PC-9 (cell line): ENCODE measurements around the gene ATXN1. TPM values are rescaled to one million over a fixed set of nuclear protein-coding genes. Genes with fewer than 3 reads are reported as not detected.
"Not testable (repeated sequence)": the region's sequence is repeated elsewhere in the genome, so short reads cannot be mapped to it uniquely, and the experiment has no call there.

ENCODE experiments used
- BruUV-seq: library from RNA; stranded (reverse); fragments of 400-500 nt; replicated peaks from 2 replicates; lab custom pipeline; 2021; lab: Mats Ljungman, UMichigan
- CTCF ChIA-PET: fragments of 300-600 bp; sonication (Branson Sonifier 250); formaldehyde crosslinking; loops from one replicate; lab custom pipeline; 2022; ENCODE audit warnings: antibody characterized with exemption; lab: Charles Lee
- POLR2A ChIA-PET: fragments of 300-600 bp; sonication (Branson Sonifier 250); formaldehyde crosslinking; loops from one replicate; lab custom pipeline; 2022; ENCODE audit warnings: antibody characterized with exemption; ENCODE audit not compliant: unreplicated experiment; lab: Charles Lee
- DNase-seq, 2 experiments: peaks; one replicate each; pipeline versions ENCODE4 v3.0.0 to v3.0.0-alpha.2; 2015 to 2022; ENCODE audit warnings: mixed read lengths in 1 of 2
- H2AFZ ChIP-seq: fragments of 200-600 bp; sonication (generic); 2 replicates; pipeline ENCODE4 v1.8.1; 2017; ENCODE audit warnings: antibody characterized with exemption
- H3F3A ChIP-seq: fragments of 200-600 bp; sonication (generic); 2 replicates; pipeline ENCODE4 v1.8.1; 2017; ENCODE audit warnings: antibody characterized with exemption, mild to moderate bottlenecking, low read depth; ENCODE audit not compliant: insufficient read depth
- H3K27ac ChIP-seq: fragments of 200-600 bp; sonication (generic); 2 replicates; pipeline ENCODE4 v1.6.1; 2016; ENCODE audit warnings: mixed run types
- H3K27me3 ChIP-seq: fragments of 200-600 bp; sonication (generic); 2 replicates; pipeline ENCODE4 v1.6.1; 2016; ENCODE audit warnings: low read depth, mixed run types; ENCODE audit not compliant: insufficient read depth
- H3K36me3 ChIP-seq: fragments of 200-600 bp; sonication (generic); 2 replicates; pipeline ENCODE4 v1.6.1; 2016; ENCODE audit warnings: low read depth, mixed run types
- H3K4me1 ChIP-seq: fragments of 200-600 bp; sonication (generic); replicated peaks from 2 replicates; pipeline ENCODE4 v1.6.1; 2016; ENCODE audit warnings: mixed run types; ENCODE audit not compliant: insufficient read depth
- H3K4me2 ChIP-seq: fragments of 200-600 bp; sonication (generic); 2 replicates; pipeline ENCODE4 v1.6.1; 2017; ENCODE audit warnings: mixed run types
- H3K4me3 ChIP-seq: fragments of 200-600 bp; sonication (generic); 2 replicates; pipeline ENCODE4 v1.6.1; 2016; ENCODE audit warnings: mixed run types
- H3K79me2 ChIP-seq: fragments of 200-600 bp; sonication (generic); 2 replicates; pipeline ENCODE4 v1.6.1; 2017; ENCODE audit warnings: low read depth, mixed run types
- H3K9me2 ChIP-seq: fragments of 200-600 bp; sonication (generic); 2 replicates; pipeline ENCODE4 v1.8.1; 2017; ENCODE audit warnings: mild to moderate bottlenecking; ENCODE audit not compliant: insufficient read depth
- H3K9me3 ChIP-seq: fragments of 200-600 bp; sonication (generic); 2 replicates; pipeline ENCODE4 v1.8.1; 2016; ENCODE audit warnings: low read depth; ENCODE audit not compliant: insufficient read depth
- H4K20me1 ChIP-seq: fragments of 200-600 bp; sonication (generic); 2 replicates; pipeline ENCODE4 v1.8.1; 2017; ENCODE audit not compliant: insufficient read depth
- EZH2 ChIP-seq: fragments of 200-600 bp; sonication (generic); IDR thresholded peaks from 2 replicates; pipeline ENCODE4 v1.8.0; 2017; ENCODE audit warnings: antibody characterized with exemption, low read depth
- intact Hi-C: fragments of 100-400 bp; cut with micrococcal nuclease; formaldehyde crosslinking; loops from one replicate; pipeline ENCODE4 v1.10.0; 2022; ENCODE audit not compliant: unreplicated experiment
- total RNA-seq: library from RNA; stranded (reverse); gene quantifications from 2 replicates; pipeline ENCODE4 v1.2.3, GENCODE V29; 2021
- TF ChIP-seq, protein P1 (sequence below): fragments of 200-600 bp; sonication (generic); conservative IDR thresholded peaks from 2 replicates; pipeline ENCODE4 v1.6.1; 2017; ENCODE audit warnings: mixed run types, antibody characterized with exemption, mild to moderate bottlenecking, moderate library complexity

ATXN1 gene
- total RNA-seq, 1 experiment from 2014 or later = 42.7 TPM

DNA sequence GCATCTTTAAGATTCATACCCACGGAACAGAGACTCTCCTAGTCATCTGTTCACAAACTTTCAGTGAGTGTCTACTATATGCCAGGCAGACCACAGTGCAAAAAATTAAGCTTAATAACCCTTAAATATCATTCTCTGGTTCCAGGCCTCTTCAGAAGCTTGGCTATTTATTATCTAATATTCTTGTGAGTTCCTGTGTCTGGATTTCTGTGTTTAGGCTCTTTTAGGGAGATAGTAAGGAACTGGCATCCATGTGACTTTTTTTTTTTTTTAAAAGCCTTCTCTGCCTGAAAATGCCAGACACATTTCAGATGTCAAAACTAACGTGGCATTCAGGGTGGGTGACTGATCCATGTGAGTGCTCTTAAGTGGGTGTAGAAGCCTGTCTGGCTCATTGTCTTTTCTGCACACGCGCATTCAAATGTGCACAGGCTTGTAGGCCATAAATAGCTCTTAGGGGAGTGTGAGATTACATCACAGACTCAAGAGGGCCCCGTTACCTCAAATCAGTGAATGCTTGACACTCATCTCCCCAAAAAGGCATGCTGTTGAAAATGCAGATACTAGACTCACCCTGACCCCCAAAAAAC lies 380.9 kb downstream of the ATXN1 start:
- no peak overlapping the region for H3K4me2 ChIP-seq
- H3K79me2 ChIP-seq = no peaks in the 10 kb centered on the region
- no peak for DNase-seq
- no peaks in the 10 kb centered on the region for H4K20me1 ChIP-seq
- ChIA-PET CTCF (interaction anchor here (0.7 kb wide), 1 partner anchor 16 kb away, joined by 3 read pairs; no protein-coding TSS in a partner anchor), POLR2A (no interaction called here)
- H3K27ac ChIP-seq = no peak overlapping the region
- intact Hi-C loops = no loop called here
- no peaks in the 10 kb centered on the region for H3K9me2 ChIP-seq
- H3K27me3 ChIP-seq = no peaks in the 10 kb centered on the region
- H3K36me3 ChIP-seq = no peaks in the 10 kb centered on the region
- no peaks in the 10 kb centered on the region for H3K9me3 ChIP-seq
- H3K4me3 ChIP-seq = no peak overlapping the region
- BruUV-seq = no TSS peak
- H3K4me1 ChIP-seq = no peaks in the 10 kb centered on the region
- H2AFZ ChIP-seq = no peak overlapping the region
- TF ChIP-seq, protein P1, sequence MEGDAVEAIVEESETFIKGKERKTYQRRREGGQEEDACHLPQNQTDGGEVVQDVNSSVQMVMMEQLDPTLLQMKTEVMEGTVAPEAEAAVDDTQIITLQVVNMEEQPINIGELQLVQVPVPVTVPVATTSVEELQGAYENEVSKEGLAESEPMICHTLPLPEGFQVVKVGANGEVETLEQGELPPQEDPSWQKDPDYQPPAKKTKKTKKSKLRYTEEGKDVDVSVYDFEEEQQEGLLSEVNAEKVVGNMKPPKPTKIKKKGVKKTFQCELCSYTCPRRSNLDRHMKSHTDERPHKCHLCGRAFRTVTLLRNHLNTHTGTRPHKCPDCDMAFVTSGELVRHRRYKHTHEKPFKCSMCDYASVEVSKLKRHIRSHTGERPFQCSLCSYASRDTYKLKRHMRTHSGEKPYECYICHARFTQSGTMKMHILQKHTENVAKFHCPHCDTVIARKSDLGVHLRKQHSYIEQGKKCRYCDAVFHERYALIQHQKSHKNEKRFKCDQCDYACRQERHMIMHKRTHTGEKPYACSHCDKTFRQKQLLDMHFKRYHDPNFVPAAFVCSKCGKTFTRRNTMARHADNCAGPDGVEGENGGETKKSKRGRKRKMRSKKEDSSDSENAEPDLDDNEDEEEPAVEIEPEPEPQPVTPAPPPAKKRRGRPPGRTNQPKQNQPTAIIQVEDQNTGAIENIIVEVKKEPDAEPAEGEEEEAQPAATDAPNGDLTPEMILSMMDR = no peak
- TF ChIP-seq EZH2 = no peak
- H3F3A ChIP-seq = no peaks in the 10 kb centered on the region

DNA sequence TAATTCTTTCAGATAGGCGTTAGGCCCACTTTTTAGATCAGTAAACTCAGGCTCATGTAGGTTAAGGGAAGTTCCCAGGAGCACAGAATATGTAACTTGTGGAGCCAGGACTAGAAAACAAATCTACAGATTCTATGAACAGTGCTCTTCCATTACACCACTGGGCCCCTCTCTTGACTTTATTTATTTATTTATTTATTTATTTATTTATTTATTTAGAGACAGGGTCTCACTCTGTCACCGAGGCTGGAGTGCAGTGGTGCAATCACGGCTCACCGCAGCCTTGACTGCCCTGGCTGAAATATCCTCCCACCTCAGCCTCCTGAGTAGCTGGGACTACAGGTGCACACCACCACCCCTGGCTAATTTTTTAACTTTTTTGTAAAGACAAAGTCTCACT lies 382.9 kb downstream of the ATXN1 start:
- H3K27me3 ChIP-seq, H3K79me2 ChIP-seq, H3K9me3 ChIP-seq, intact Hi-C loops, H3K27ac ChIP-seq, H3K4me2 ChIP-seq, CTCF ChIA-PET, H3K36me3 ChIP-seq, DNase-seq, BruUV-seq, H3K4me1 ChIP-seq, POLR2A ChIA-PET, H2AFZ ChIP-seq, H4K20me1 ChIP-seq, H3K4me3 ChIP-seq, H3F3A ChIP-seq, H3K9me2 ChIP-seq: not testable (repeated sequence)

DNA sequence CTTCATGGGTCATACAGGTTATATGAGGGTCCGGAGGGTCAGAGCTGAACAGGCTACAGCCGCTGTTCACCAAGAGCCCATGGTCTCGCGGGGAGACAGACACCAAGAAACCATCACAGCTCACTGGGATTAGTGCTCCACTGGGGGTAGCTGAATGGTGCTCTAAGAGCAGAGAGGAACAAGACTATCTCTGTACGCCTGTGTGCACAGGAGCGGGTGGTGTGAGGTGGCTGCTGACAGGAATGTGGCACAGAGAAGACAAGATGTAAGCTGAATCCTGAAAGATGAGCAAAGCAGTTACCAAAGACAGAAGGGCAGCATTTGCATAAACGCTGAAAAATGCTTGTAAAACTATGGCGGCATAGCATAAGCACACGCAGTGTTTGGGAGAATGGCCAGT lies 383.8 kb downstream of the ATXN1 start:
- TF ChIP-seq EZH2 = no peak
- TF ChIP-seq, protein P1 = no peak
- Histone ChIP-seq H3K27me3 (no peaks in the 10 kb centered on the region), H3K4me3 (no peak overlapping the region), H3F3A (no peaks in the 10 kb centered on the region), H4K20me1 (no peaks in the 10 kb centered on the region), H3K27ac (no peak overlapping the region), H3K9me2 (no peaks in the 10 kb centered on the region), H2AFZ (no peak overlapping the region), H3K4me2 (no peak overlapping the region), H3K36me3 (no peaks in the 10 kb centered on the region), H3K79me2 (no peaks in the 10 kb centered on the region), H3K9me3 (no peaks in the 10 kb centered on the region), H3K4me1 (no peaks in the 10 kb centered on the region)
- no TSS peak for BruUV-seq
- intact Hi-C loops = no loop called here
- CTCF ChIA-PET = no interaction called here
- no peak for DNase-seq
- POLR2A ChIA-PET = no interaction called here

DNA sequence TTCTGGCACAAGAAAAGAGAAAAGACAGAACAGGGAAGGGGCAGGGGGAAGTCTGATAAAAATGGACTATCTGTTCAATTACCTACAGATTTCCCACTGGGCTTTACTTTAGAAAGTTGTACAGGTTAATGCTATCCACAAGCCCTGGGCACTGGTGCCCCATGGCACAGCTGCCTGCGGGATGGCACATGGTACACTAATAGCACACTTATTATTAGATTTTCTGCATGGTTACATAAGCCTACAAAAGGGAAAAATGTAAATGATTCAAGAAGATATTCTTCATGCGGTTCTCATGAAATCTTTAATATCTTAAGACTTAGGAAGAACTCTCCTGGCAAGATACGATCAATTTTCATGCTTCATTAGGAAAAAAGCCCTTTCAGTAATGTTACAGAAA lies 385.4 kb downstream of the ATXN1 start:
- DNase-seq = no peak
- Histone ChIP-seq H3K79me2 (no peaks in the 10 kb centered on the region), H3K27me3 (no peaks in the 10 kb centered on the region), H2AFZ (no peak overlapping the region), H3K9me3 (no peaks in the 10 kb centered on the region), H3F3A (no peaks in the 10 kb centered on the region), H3K4me3 (no peak overlapping the region), H3K27ac (no peak overlapping the region), H3K4me1 (no peaks in the 10 kb centered on the region), H3K9me2 (no peaks in the 10 kb centered on the region), H4K20me1 (no peaks in the 10 kb centered on the region), H3K4me2 (no peak overlapping the region), H3K36me3 (no peaks in the 10 kb centered on the region)
- TF ChIP-seq, protein P1 = no peak
- no peak for TF ChIP-seq EZH2
- POLR2A ChIA-PET = interaction anchor here (0.6 kb wide), 1 partner anchor 9 kb away, joined by 3 read pairs; no protein-coding TSS in a partner anchor
- CTCF ChIA-PET = no interaction called here
- no TSS peak for BruUV-seq
- intact Hi-C loops = no loop called here
